MM.1S (cell line): ENCODE results near the gene LIX1.

Experiments used
- CTCF ChIP-seq: fragments of 300-600 bp; sonication (generic); IDR thresholded peaks from 2 replicates; pipeline ENCODE4 v1.5.1; 2016; ENCODE audit warnings: antibody characterized with exemption, low read length, mixed read lengths
- EZH2 ChIP-seq: fragments of 300-600 bp; sonication (generic); optimal IDR thresholded peaks from 2 replicates; pipeline ENCODE3; 2017; ENCODE audit warnings: low read depth, mild to moderate bottlenecking, antibody characterized with exemption, low read length, mixed read lengths
- EZH2phosphoT487 ChIP-seq: fragments of 300-600 bp; sonication (generic); IDR thresholded peaks from 2 replicates; pipeline ENCODE4 v1.6.1; 2018; ENCODE audit warnings: antibody characterized with exemption, low read length

DNA sequence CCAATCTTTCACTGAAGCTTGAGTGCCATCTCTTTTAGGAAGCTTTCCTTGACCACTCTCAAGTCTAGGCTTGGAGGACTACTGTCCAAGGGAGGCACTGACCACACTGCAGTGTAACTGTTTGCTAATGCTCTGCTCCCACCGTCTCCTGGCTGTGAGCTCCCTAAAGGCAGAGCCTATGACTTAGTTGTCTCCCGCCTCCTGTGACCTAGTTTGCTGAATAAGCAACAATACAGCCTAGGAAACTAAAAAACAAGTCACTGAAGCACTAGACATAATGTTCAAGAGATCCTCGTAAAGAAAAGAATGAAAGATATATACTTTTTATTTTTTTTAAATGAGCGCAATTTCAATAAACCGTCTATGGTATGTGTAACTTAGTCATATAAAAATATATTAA is 31.4 kb downstream of the LIX1 start:
- no peak for TF ChIP-seq CTCF
- TF ChIP-seq EZH2, result no peak
- TF ChIP-seq EZH2phosphoT487, result no peak
